Right lung (tissue), 5 donors: ENCODE data around the gene EIF1AD. TPM values are rescaled to one million over a fixed set of nuclear protein-coding genes. Genes with fewer than 3 reads are reported as not detected.
"Not testable (repeated sequence)": the region's sequence is repeated elsewhere in the genome, so short reads cannot be mapped to it uniquely, and the experiment has no call there.

ENCODE experiments used
- DNase-seq, 2 donors: peaks; one replicate each; pipeline ENCODE4 v3.0.0-alpha.2; 2013
- polyA plus RNA-seq, 5 donors: library from polyadenylated mRNA; unstranded; fragments of 120-200 nt; gene quantifications; one replicate each; pipeline versions ENCODE4 v1.2.1 to v1.2.3, GENCODE V29; 2013; ENCODE audit warnings: inconsistent platforms in 1 of 5, low replicate concordance in 1 of 5; ENCODE audit not compliant: insufficient read length in 5 of 5, insufficient read depth in 1 of 5

EIF1AD gene
- polyA plus RNA-seq, 5 donors = 25.8 to 28.0 (median 26.7) TPM

- not testable (repeated sequence) for DNase-seq
These were observed 21.2 kb upstream of the EIF1AD start for GRCh38 chr11:66023186-66023440.

- DNase-seq = peak; percentile 28 to 36
These were observed 20.6 kb upstream of the EIF1AD start for GRCh38 chr11:66022401-66023185.

DNA sequence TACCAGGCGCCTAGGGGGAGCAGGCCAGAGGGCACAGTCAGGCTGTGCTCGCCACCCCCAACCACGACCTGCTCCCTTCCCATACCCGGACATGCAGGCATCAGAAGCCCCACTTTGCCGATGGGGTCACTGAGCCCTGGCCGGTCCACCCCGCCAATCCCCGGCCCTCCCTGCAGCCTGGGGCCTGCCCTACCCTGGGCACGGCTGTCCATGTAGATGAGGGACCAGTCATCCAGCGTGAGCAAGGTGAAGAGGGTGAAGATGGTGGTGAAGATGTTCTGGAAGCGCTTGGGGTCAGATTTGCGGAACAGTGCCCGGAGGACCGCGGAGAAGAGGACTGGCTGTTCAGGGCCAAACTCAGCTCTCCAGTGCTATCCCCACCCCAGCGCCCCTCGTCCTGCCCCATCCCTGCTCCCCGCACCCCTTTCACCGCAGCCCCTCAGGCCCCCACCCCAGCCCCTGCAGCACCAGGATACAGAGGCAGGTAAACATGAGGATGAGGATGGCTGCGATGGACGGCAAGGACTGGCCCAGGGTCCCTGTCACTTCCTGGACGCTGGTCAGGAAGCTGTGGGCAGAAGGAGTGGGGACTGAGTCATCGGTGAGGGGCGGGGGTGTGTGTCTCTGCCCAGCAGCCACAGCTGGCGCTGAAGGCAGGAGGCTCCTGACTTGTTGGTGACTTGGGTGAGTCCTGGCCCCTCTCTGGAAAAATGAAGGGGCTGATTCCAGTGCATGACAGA lies 18.8 kb upstream of the EIF1AD start:
- no peak for DNase-seq

- no peak for DNase-seq
These were observed 18.3 kb upstream of the EIF1AD start for GRCh38 chr11:66020212-66020611.

DNA sequence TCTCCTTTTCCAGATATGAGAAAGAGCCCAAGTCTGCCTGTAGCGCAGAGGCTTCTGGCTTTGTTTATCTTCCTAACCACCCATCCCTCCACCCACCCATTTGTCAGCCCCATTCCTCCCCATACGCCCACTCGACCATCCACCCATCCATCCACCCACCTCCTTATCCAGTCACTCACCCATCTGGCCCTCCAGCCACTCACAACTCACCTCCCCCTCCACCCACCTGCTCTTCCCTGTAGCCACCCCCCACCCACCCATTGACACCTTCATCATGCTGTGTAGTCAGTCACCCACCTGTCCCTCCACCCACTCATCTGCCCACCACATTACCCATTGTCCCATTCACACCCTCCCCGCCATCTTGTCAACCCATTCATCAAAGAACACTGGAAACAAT lies 15.4 kb upstream of the EIF1AD start:
- DNase-seq = no peak

GRCh38 chr11:66016793-66017177 lies 14.8 kb upstream of the EIF1AD start:
- no peak for DNase-seq

- DNase-seq = no peak
These were observed 14.2 kb upstream of the EIF1AD start for GRCh38 chr11:66015936-66016792.

- no peak for DNase-seq
These were observed 13.5 kb upstream of the EIF1AD start for GRCh38 chr11:66015454-66015881.

GRCh38 chr11:66014804-66015453 lies 13.0 kb upstream of the EIF1AD start:
- DNase-seq = no peak

DNA sequence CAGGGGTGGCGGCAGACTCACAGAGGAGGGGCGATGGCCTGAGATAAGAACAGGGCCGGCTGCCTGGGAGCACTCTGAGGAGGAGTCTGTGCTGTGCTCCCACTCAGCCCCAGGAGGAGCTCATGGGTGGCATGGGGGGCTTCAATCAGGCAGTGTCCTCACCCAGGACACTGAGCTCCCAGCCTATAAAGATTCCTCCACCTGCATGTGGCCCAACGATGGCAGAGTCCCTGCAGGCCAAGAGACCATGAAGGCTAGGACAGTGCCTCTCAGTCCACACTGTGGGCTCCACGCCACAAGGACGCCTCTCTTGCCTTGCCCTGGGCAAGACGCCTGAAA lies 11.8 kb upstream of the EIF1AD start:
- no peak for DNase-seq

DNA sequence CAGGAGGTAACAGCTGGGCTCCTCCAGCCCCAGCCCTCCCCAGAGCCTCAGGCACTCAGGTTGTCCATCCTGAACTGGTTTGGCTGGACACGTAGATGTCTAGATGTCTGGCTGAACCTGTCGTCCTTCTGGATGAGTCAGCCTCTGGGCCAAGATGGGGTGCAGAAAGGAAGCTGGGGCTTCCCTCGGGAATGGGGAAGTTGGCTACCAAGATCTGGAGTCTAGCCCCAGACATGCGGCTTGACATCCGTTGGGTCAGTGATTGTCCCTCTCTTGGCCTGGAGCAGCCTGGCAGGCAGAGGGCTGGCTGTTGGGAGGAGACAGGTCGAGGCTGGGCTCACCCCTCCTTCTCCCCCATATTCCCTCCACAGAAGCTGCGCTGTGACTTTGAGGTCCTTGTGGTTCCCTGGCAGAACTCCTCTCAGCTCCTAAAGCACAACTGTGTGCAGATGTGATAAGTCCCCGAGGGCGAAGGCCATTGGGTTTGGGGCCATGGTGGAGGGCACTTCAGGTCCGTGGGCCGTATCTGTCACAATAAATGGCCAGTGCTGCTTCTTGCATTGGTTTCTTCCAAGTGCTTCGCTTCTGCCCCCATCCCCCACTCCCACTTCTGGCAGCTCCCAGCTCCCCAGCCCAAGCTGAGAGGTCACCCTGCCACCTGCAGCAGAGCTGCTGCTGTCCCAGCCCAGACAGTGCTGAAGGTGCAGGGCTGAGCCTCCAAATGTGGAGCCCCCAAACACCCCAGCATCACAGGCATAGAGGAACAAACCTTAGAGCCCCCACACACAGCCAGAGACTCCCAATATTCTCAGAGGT lies 11.2 kb upstream of the EIF1AD start:
- DNase-seq = no peak

DNA sequence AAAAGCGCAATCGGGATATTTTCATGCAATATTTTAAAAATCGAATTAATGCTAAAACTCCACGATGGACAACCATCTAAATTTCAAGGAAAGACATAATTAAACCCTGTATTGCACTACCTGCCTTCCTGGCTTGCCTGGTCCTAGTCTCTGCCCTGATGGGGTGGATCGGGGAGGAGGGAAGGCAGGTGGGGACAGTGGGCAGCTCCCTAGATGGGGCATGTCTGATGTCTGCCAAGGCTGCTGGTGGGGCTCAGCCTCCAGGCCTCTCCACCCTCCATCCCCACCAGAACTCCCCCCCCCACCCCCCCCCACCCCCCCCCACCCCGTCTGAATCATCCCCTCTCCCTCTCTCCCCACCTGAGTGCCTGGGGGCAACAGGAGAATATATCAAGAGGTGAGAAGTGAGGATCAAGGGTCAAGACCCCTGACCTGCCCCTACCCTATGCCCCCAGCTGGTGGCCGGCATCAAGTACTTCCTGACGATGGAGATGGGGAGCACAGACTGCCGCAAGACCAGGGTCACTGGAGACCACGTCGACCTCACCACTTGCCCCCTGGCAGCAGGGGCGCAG lies 10.5 kb upstream of the EIF1AD start:
- no peak for DNase-seq

- DNase-seq = no peak
These were observed 9.9 kb upstream of the EIF1AD start, which contains the start of gene CST6 for GRCh38 chr11:66011785-66012303. CST6 (plus strand) TSS chr11:66012008; CDS start chr11:66012045, 37 bp downstream.

GRCh38 chr11:66011239-66011784 lies 9.4 kb upstream of the EIF1AD start:
- peak; percentile 36 to 51 for DNase-seq

DNA sequence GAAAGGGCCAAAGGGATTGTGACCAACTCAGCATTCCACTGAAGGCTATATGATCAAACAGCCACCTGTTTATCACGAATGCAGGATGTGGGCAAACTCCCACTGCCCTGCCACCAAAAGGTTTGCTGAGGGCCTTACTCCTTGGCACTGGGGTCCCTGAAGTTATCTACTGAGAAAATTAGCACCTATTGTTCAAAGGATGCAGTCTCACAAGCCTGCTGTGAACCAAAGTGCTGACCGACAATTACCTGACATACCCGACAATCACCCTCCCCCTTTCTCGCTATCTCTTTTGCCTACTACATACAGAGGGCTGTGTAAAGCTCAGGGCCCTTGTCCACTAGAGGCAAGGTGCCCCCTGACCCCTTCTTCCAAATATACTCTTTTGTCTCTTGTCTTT lies 8.1 kb upstream of the EIF1AD start:
- DNase-seq = not testable (repeated sequence)

GRCh38 chr11:66008468-66009101 lies 6.6 kb upstream of the EIF1AD start:
- DNase-seq = no peak

GRCh38 chr11:66008095-66008467 lies 6.1 kb upstream of the EIF1AD start:
- DNase-seq = no peak

DNA sequence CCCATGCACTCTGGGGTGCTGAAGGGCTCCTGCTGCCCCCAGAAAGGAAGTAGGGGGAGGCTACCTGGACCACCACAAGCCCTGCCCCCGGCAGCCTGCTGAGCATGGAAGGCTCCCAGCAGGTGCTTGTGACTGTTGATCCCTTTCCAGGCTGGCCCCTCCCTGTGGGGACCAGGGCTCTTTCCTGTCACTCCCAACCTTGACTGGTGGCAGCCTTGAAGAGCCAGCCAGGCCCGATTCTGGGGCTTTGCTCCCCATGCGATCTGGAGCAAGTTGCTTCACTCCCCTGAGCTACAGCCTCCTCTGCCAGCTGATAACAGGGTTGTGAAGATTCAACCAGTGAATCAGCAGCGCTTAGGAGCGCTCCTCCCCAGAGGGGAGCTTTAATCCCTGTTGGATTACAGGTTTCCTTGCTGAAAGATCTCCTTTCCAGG lies 5.3 kb upstream of the EIF1AD start:
- no peak for DNase-seq

GRCh38 chr11:66006891-66007176 lies 4.9 kb upstream of the EIF1AD start:
- no peak for DNase-seq
